RWPE2 (cell line): ENCODE measurements around the gene TOGARAM1.

ENCODE experiments used
- ATAC-seq: fragments of 200-7000 bp; cut with Tn5 transposase; 3 replicates; pipeline ENCODE4 v1.9.1; 2021; ENCODE audit warnings: low read depth
- DNase-seq: peaks from one replicate; pipeline ENCODE4 v3.0.0-alpha.2; 2020; ENCODE audit warnings: low spot score
- H3K27ac ChIP-seq: fragments of 450-650 bp; 2 replicates; pipeline ENCODE4 v1.5.1; 2017; ENCODE audit warnings: mild to moderate bottlenecking; ENCODE audit not compliant: poor library complexity, severe bottlenecking
- H3K27me3 ChIP-seq: fragments of 250-450 bp; sonication (Bioruptor Pico); 2 replicates; pipeline ENCODE4 v1.5.1; 2021; ENCODE audit warnings: mild to moderate bottlenecking, moderate library complexity; ENCODE audit not compliant: insufficient read depth, poor library complexity, severe bottlenecking
- H3K36me3 ChIP-seq: fragments of 250-450 bp; sonication (Bioruptor Pico); 2 replicates; pipeline ENCODE4 v1.5.1; 2020; ENCODE audit warnings: low read depth, mild to moderate bottlenecking, moderate library complexity
- H3K4me1 ChIP-seq: fragments of 250-450 bp; sonication (Bioruptor Pico); 2 replicates; pipeline ENCODE4 v1.5.1; 2021; ENCODE audit warnings: mild to moderate bottlenecking, moderate library complexity; ENCODE audit not compliant: insufficient read depth, poor library complexity, severe bottlenecking
- H3K4me3 ChIP-seq: fragments of 250-450 bp; sonication (Bioruptor Pico); 2 replicates; pipeline ENCODE4 v1.5.1; 2021; ENCODE audit warnings: mild to moderate bottlenecking, moderate library complexity; ENCODE audit not compliant: severe bottlenecking
- H3K9me3 ChIP-seq: fragments of 250-450 bp; sonication (Bioruptor Pico); 2 replicates; pipeline ENCODE4 v1.5.1; 2021; ENCODE audit warnings: mild to moderate bottlenecking, moderate library complexity; ENCODE audit not compliant: severe bottlenecking
- CTCF ChIP-seq: fragments of 450-650 bp; IDR thresholded peaks from one replicate; pipeline ENCODE4 v1.5.1; 2017; ENCODE audit warnings: mild to moderate bottlenecking, moderate library complexity; ENCODE audit not compliant: poor library complexity, severe bottlenecking

Gene TOGARAM1

GRCh38 chr14:45051896-45052295, 89.9 kb downstream of the TOGARAM1 start:
- no peak overlapping the region for H3K4me3 ChIP-seq
- no peaks in the 10 kb centered on the region for H3K27me3 ChIP-seq
- no peak overlapping the region for H3K27ac ChIP-seq
- H3K9me3 ChIP-seq = peaks cover 4% of the 10 kb centered on the region
- TF ChIP-seq CTCF = no peak
- ATAC-seq = no peak
- no peak for DNase-seq
- peaks cover 60% of the 10 kb centered on the region for H3K36me3 ChIP-seq
- no peaks in the 10 kb centered on the region for H3K4me1 ChIP-seq

- H3K4me1 ChIP-seq = no peaks in the 10 kb centered on the region
- no peak for TF ChIP-seq CTCF
- no peak overlapping the region for H3K4me3 ChIP-seq
- H3K27me3 ChIP-seq = no peaks in the 10 kb centered on the region
- H3K36me3 ChIP-seq = peaks cover 45% of the 10 kb centered on the region
- DNase-seq (no peak), ATAC-seq (no peak)
- H3K9me3 ChIP-seq = peaks cover 4% of the 10 kb centered on the region
- no peak overlapping the region for H3K27ac ChIP-seq
Measured at GRCh38 chr14:45057349-45057748, 95.4 kb downstream of the TOGARAM1 start.

GRCh38 chr14:45057881-45058364, 95.9 kb downstream of the TOGARAM1 start:
- DNase-seq = no peak
- no peaks in the 10 kb centered on the region for H3K27me3 ChIP-seq
- peaks cover 4% of the 10 kb centered on the region for H3K9me3 ChIP-seq
- peaks cover 39% of the 10 kb centered on the region for H3K36me3 ChIP-seq
- no peak for TF ChIP-seq CTCF
- ATAC-seq = no peak
- no peak overlapping the region for H3K27ac ChIP-seq
- no peak overlapping the region for H3K4me3 ChIP-seq
- no peaks in the 10 kb centered on the region for H3K4me1 ChIP-seq

GRCh38 chr14:45060551-45060950, 98.6 kb downstream of the TOGARAM1 start:
- ATAC-seq (no peak), DNase-seq (no peak)
- Histone ChIP-seq H3K4me1 (no peaks in the 10 kb centered on the region), H3K36me3 (peaks cover 14% of the 10 kb centered on the region), H3K27me3 (no peaks in the 10 kb centered on the region), H3K4me3 (no peak overlapping the region), H3K9me3 (peaks cover 4% of the 10 kb centered on the region), H3K27ac (no peak overlapping the region)
- TF ChIP-seq CTCF = no peak

GRCh38 chr14:45065540-45065939, 103.5 kb downstream of the TOGARAM1 start:
- Histone ChIP-seq H3K27ac (no peak overlapping the region), H3K36me3 (peaks cover 40% of the 10 kb centered on the region), H3K4me3 (no peak overlapping the region), H3K4me1 (no peaks in the 10 kb centered on the region), H3K27me3 (no peaks in the 10 kb centered on the region), H3K9me3 (no peaks in the 10 kb centered on the region)
- ATAC-seq (no peak), DNase-seq (no peak)
- TF ChIP-seq CTCF = no peak
